HG03575 (cell line): Measurements from ENCODE around the gene UQCC2.

ENCODE experiments used
- ATAC-seq: cut with Tn5 transposase; IDR thresholded peaks from one replicate; pipeline ENCODE4 v1.9.1; 2021; ENCODE audit not compliant: unreplicated experiment, insufficient number of reproducible peaks, low FRiP score; ENCODE audit errors: extremely low read depth

Gene UQCC2

DNA sequence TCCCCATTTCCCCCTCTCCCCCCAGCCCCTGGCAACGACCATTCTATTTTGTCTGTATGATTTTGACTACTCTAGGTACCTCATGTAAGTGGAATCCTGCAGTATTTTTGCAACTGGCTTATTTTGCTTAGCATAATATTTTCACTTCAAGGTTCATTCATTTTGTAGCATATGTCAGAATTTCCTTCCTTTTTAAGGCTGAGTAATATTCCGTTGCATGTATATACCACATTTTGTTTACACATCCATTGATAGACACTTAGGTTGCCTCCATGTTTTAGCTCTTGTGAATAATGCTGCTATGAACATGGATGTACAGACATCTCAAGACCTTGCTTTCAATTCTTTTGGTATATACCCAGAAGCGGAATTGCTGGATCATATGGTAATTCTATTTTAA, 1.4 kb upstream of the UQCC2 start:
- ATAC-seq, result no peak

DNA sequence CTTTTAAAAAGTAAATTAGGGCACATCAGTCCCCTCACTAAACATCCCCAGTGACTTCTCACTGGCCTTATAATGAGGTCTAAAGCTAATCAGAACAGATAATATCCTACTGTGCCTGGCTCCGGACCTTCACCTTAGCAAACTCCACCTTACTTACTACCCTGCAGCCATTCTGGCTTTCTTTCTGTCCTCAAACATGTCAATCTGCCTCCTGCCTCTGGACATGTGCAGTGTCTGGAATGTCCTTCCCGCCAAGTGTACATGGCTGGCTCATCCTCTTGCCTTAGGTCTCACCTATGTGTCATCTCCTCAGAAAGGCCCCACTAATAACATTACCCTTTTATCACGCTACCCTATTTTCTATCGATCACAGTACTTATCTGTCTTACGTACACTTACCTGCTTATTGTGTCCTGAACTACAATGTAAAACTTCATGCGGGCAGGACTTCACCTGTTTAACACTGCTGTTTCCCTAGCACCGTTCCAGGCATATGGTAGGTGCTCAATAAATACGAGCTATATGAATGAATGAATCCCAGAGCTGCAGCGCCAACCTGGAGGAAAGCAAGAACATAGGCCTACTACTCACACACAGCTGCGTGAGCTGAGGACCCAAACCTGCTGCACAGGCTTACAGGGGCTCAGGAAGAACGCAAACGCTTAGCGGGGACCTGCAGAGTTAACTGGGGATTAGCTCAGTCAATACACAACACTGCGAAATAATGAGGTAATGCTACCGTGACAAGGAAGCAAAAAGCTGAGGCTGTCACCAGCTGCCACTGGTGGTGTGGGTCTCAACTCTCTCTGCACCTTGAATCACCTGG, 991 bp downstream of the UQCC2 start:
- ATAC-seq, result no peak

DNA sequence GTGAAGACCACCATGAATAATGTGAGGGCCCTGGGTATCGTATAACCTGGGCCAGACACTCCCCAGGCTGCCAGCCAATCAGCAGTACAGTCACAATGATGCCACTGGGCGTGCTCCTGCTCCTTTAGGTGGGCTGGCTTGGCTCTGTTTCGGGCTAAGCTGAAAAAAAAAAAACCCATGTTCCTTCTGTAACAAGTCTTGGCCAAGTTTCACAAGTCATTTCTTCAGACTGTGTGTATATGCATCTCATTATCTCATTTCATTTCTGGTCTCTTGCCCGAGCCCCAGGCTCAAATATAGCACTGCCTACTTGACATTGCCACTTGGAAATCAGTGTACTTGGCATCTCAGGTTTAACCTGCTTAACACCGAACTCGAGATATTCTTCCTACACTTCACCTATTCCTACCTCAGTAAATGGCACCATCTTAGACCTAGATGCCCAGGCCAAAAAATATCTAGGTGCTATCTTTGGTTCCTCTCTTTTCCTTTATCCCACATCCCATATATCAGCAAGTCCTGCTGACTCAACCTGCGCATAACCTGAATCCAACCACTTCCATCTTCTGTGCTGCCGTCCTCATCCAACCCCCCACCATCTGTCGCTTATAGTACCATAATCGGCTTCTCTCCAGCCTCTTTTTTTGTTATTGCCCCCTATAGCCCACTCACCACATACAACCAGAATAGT, 1.8 kb downstream of the UQCC2 start:
- ATAC-seq, result no peak

DNA sequence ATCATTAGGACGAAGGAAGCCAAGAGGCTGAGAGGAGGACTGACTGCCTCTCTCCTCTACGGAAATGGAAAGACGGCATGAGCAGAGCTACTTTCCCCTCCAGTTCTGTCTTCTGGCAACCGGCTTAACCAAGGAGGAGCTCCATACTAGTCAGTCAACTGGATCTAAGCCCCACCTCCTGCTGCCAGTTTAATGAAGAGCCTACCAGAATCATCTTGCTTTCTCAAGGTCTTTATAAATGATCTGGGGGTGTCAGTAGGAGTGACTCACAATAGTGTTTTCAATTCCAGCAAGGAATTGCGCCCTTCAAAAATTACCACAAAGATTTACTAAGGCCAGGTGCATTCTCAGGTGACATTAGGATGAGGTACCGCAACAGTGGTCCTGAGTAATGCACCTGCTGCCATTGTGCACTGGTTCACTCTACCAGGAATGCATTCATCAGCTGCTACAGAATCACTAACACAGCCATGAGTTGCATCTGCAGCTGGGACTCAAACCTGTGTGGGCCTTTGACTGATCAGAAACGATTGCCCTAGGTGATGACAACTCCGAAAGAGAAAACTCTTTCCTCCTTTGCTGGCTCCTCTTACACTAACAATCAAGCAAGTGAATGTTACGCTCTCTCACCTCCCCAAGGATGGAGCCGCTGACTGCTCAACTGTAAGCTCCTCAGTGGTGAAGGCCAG, 2.8 kb downstream of the UQCC2 start:
- no peak for ATAC-seq

DNA sequence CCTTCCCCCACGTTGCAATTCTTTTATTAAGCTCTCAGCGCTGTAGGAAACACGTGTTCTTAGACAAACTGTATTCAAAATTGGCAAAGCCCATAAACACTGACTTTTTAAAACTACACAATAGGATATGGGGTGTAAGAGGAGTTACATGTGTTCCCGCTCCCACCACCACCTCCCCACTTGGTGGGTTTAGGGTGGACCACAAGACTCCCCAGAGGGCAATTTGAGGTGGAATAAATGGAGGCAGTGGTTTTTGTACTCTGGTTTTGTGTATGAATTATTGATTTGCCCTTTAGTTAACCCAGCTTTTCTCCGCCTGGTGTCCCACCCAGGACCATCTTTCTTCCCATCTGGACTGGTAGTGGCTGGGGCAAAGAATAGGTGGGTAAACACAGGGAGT, 3.7 kb downstream of the UQCC2 start:
- no peak for ATAC-seq

DNA sequence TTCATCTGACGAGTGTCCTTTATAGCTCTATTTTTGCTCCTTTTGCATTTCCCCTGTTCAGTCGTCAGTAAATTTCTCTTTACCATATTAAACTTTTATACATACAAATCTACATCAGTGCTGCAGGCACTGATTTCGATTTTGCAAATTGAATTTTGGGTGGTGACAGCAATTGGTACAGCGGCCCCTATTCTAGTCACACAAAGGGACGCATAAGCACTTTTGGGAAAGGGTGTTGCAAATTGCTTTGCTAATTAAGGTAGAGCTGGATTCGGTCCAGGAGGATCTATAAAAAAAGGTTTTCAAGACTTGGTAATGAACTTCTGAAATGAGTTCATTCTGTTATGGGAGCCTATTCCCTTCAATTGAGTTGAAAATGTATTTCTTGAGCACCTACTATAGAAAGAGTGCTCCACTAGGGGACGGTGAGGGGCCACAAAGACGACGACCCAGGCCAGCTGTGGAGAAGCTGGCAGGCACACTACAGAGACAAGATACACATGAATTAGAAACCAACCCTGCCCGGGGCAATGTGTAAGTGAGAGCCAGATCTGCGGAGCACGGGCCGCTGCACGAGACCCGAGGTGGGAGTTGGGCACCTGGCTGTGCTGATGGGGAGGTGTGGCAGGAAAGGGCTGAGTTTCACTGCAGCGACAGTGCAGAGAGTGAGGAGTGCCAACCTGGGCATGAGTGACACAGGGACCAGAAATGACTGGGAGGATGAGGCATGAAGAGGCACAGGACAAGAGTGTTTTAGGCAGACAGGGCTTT, 5.4 kb downstream of the UQCC2 start:
- no peak for ATAC-seq

DNA sequence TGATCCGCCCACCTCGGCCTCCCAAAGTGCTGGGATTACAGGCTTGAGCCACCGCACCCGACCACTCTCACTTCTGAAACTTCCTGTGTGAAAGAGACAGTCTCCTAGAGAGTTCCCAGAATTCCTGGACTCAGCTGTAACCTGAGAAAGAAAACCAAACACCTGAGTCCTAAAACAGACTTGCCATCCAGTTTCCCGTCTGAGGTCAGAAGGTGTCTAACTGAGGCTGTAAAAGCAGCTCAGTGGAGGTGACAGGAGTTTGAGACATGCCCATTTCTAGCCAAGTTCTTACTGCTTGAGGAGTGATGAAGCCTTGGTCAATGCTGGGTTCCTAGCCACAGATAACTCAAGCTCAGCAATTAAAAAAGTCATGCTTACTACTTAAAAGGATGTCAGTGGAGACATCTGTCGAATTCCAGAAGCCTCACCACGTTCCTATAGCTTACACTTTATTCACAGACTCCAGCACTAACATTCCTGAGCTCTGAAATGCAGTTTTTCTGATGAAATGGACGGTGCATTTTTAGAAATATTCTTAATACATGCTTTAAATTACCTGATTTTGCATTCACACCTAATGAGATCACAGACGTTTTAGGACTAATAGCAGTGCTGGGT, 6.1 kb downstream of the UQCC2 start:
- ATAC-seq, result no peak

DNA sequence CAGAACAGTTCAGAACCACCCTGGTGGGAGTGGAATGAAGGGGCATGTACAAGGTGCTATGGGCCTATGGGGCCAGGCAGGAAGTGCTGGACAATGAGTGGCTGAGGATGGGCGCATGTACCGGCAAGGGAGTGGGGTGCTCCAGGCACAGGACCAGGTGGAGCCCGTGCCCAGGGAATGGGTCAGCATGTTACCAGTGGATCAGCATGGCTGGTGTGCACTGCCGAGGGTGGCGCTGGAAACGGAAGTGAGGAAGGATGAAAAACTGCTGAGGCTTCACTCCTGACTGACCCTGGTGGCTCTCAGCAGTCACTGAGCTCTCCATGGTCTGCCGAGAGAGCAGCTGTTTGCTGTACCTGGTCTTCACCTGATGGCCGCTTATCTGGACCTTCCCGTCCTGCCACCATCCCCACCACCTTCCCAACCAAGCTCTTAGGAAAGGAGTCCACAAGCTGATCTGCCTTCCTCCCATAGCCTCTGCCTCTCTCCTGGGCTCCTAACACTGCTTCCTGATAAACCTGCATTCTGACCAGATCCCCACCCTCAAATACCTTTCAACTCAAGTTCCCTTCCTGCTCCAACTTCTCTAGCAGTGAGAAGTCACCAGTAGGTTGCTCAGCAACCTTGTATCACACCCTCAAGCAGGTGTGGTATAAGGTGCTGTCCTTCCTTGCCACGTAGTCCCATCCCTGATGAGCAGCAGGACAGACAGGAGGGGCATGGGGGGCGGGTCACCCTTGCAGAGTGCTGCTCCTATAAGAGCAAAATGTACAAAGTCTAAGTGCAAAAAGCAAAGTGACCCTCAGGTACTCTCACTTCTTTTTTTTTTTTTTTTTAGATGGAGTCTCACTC, 7.1 kb downstream of the UQCC2 start:
- ATAC-seq, result no peak

DNA sequence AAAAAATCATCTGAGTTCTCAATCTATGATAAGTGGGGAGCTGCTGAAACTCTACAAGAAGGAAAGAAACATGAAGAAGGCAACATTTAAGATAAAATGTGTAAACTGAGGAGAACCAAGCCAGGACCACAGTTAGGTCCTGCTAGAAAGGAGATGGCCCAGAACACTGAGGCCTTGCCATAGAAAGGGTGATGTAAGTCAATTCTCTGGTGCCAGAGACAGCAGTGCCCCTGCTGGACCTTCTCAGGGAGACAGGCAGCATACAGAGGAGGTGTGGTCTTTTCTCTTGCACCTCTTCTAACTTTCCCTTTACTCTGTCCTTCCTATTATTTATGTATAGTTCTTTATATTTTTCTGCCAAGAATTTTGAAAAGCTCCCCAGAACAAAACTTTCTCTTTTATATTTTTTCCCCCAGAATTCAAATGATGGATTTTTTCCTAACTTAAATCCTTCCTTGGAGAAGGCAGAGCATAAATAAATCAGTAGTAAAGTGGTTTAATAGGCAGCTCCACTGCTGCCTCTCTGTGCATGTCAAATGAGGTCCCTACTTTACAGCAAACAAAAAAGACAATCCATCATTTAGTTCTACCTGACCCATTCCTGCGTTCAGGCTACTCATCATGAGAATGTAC, 9.0 kb downstream of the UQCC2 start:
- ATAC-seq, result no peak

DNA sequence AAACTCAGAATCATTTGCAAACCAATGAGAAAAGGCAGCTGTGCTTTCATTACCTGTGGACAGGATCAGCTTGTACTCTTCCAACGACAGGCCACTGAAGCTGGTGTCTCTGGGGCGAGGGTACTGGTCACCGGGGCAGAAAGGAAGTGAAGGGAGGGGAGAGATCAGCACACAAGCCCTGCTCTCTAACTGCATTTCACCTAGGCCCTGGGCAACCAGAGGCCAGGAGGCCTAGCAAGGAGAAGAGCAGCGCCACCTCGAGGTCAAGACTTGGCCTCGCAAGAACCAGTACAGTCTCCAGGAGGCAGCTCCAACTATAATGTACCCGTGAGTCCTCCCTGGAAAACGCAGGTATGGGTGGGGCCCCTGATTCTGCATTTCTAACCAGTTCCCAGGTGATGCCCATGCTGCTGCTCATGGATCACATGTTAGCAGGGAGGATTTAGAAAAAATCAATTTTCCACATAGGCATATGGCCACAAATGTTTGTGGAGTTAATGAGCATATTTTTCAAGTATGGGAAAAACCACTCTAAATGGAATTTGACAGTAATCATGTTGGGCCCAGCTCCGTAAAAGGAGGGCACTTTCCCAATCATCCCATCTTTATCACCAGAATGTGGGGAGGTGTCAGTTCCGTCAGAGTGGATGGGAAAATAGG, 11.0 kb downstream of the UQCC2 start:
- no peak for ATAC-seq

DNA sequence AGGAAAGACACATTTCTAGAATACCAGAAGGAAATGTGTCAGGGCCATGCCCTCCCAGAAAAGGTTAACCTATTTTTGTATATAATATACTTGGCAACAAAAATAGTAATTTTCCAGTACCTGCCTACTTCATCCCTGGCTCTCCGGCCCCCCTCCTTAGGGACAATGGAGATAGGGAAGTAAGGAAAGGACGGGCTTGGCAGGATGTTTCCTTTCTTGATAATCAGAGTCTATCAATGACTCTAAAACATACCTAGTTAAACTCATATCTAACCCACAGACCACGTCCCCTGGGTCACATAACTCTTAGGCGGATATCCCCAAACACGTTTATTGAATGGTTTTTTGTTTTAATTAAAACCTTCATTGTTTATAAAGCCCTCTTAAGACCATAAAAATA, 11.8 kb downstream of the UQCC2 start:
- no peak for ATAC-seq

DNA sequence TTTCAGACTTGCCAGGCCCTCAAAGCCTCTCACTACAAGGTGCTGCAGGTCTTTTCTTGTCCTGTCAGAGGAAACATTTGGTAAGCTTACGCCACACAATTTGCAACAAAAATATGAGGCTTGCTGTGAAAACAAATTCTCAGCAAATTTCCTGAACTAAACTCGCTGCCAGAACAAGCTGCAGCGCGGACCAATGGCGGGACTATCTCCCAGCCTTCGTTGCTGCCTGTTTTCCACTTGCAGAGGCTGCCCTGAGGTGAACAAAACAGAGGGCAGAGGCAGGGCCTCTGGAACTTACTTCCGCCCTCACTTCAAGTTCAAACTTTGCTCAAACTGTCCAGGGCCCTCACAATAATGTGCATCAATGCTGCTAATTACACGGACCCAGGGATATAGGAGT, 12.4 kb downstream of the UQCC2 start:
- ATAC-seq, result no peak

DNA sequence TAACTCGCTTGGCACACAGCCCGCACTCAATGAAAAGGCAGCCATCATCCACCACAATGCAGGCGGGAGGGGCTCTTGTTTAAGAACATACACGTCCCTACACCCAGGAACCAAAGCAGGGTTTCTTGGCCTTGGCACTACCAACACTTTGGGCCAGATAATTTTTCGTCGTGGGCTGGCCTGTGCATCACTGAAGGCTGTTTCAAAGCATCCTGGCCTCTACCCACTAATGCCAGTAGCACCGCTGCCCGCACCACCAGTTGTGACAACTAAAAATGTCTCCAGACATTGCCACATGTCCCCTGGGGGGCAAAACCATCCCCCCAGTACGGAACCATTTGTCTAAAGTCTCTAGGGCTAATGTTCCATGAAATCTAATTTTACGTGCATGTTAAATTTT, 13.0 kb downstream of the UQCC2 start:
- no peak for ATAC-seq

DNA sequence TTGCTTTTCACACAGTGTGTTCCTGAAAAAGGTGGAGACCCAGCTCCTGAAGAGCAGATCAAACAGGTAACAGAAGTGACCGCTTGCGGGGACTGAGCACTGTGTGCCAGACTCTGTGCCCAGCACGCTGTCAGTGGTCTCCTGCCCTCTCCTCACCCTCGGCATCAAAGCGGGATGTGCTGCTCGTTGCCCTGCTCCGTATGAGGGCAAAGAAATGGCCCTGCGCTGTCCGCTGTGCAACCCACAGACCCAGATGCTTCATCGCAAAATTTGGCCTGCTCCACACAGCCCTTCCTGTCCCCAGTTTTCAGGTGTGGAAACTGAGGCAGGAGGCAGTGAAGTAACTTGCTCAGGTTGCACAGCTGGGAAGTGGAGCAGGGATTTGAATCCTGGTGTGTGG, 13.7 kb downstream of the UQCC2 start:
- ATAC-seq, result no peak

DNA sequence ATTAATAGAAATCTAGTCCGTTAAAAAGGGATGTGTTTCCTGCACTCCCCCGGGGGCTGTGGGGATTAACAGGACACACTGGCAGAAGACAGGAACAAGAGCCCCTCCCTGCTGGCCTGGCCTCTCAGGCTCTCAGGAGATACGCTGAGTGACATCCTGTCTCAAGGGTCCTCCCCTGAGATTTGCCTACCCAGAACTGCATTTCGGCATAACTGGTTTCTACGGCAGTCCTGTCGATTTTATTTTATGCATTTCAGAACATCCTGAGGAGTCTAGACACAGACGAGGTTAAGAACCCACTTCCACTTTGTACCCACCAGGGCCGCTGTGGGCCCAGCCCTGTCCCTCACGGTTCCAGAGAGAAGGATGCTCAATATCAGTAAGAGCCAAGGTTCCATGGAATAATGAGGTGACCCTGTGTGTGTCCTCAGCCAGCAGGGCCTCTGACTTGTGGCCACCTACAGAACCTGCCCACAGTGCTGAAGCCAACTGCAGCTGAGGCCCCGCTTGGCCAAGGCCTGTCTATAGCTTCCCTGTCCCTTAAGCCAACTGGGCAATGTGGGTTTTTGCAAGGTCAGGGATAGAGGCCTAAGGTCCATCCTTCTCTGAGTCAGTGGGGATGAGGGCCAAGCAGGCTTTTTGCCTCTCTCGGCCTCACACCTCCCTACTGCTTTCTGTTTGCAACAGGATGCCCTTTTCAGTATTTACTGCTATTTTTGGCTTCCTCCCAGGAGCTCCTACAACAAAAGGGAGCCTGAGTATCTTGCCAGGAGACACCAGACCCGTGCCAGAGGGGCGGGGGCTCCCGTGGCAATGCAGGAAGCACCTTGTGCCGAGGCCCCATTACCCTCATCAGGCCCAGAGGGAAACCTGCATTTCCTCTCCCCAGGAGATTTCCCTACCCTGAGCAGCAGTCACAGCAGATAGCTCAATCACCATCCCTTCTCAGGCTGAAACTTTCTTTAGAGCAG, 14.7 kb downstream of the UQCC2 start:
- ATAC-seq, result no peak

DNA sequence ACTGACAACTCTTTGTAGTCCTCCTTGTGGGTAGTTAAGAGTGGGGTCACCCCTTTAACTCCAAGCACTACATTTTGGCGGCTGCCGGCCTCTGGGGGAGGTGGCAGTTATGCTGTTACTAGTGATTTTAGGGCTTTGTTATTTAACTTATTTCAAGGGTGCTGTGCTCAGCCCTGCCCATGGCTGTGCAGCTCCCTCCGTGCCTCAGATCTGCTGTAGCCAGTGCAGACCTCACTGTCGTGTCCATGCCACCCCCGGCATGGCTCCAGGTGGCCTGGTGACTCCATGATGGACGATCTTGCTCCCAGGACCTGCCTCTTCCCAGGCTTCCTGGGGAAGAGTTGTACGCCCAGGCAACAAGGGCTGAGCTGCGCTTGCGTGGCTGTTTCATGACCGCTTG, 15.4 kb downstream of the UQCC2 start:
- no peak for ATAC-seq
